Mesenchymal stem cell (in vitro differentiated cells and primary cell): ENCODE results near the gene UBE2E1.

ENCODE experiments used
- DNase-seq: peaks from one replicate; pipeline ENCODE4 v3.0.0-alpha.2; 2013
- H2AFZ ChIP-seq: one replicate; pipeline ENCODE4 v1.6.1; 2013; ENCODE audit warnings: low read depth, mild to moderate bottlenecking, control low read depth, inconsistent platforms, low read length, moderate library complexity
- H2AK5ac ChIP-seq: 2 replicates; pipeline ENCODE4 v1.6.1; 2013; ENCODE audit warnings: low read length, moderate library complexity, mild to moderate bottlenecking, inconsistent platforms; ENCODE audit not compliant: severe bottlenecking
- H2BK120ac ChIP-seq: one replicate; pipeline ENCODE4 v1.6.1; 2013; ENCODE audit warnings: low read depth, mild to moderate bottlenecking, inconsistent platforms, low read length, moderate library complexity
- H2BK12ac ChIP-seq, 2 experiments: one replicate each; pipeline ENCODE4 v1.6.1; 2013; ENCODE audit warnings: inconsistent platforms in 2 of 2, low read length in 2 of 2, mild to moderate bottlenecking in 2 of 2, moderate library complexity in 2 of 2, control low read depth in 1 of 2
- H2BK15ac ChIP-seq: one replicate; pipeline ENCODE4 v1.6.1; 2013; ENCODE audit warnings: mild to moderate bottlenecking, low read depth, inconsistent platforms; ENCODE audit not compliant: poor library complexity, severe bottlenecking
- H2BK5ac ChIP-seq: 2 replicates; pipeline ENCODE4 v1.6.1; 2013; ENCODE audit warnings: low read depth, mild to moderate bottlenecking, low read length, control low read depth, inconsistent platforms; ENCODE audit not compliant: poor library complexity, severe bottlenecking
- H3K14ac ChIP-seq, 2 experiments: one replicate each; pipeline ENCODE4 v1.6.1; 2013; ENCODE audit warnings: inconsistent platforms in 2 of 2, low read length in 2 of 2, control low read depth in 1 of 2, mild to moderate bottlenecking in 1 of 2, moderate library complexity in 1 of 2
- H3K18ac ChIP-seq, 2 experiments: one replicate each; pipeline ENCODE4 v1.6.1; 2013; ENCODE audit warnings: inconsistent platforms in 2 of 2, low read length in 2 of 2, control low read depth in 1 of 2, low read depth in 1 of 2, mild to moderate bottlenecking in 1 of 2
- H3K23ac ChIP-seq, 2 experiments: one replicate each; pipeline ENCODE4 v1.6.1; 2013; ENCODE audit warnings: inconsistent platforms in 2 of 2, low read length in 2 of 2, mild to moderate bottlenecking in 2 of 2, moderate library complexity in 2 of 2, control low read depth in 1 of 2
- H3K27ac ChIP-seq: 2 replicates; pipeline ENCODE4 v1.5.1; 2013; ENCODE audit warnings: mild to moderate bottlenecking, moderate library complexity, low read length, control low read depth, inconsistent platforms; ENCODE audit not compliant: poor library complexity, severe bottlenecking
- H3K27me3 ChIP-seq, 2 experiments: 2 replicates each; pipeline versions ENCODE4 v1.6.1 to v1.7.0; 2013; ENCODE audit warnings: low read length in 2 of 2, mild to moderate bottlenecking in 2 of 2, moderate library complexity in 2 of 2, control low read depth in 1 of 2, inconsistent platforms in 1 of 2; ENCODE audit not compliant: control insufficient read depth in 1 of 2, insufficient read depth in 1 of 2
- H3K36me3 ChIP-seq, 2 experiments: 2 replicates each; pipeline versions ENCODE4 v1.6.1 to v1.7.0; 2013; ENCODE audit warnings: low read length in 2 of 2, control low read depth in 1 of 2, inconsistent platforms in 1 of 2, low read depth in 1 of 2, mild to moderate bottlenecking in 1 of 2; ENCODE audit not compliant: insufficient read depth in 2 of 2, control insufficient read depth in 1 of 2
- H3K4ac ChIP-seq, 2 experiments: one replicate each; pipeline ENCODE4 v1.6.1; 2013; ENCODE audit warnings: inconsistent platforms in 2 of 2, low read length in 2 of 2, mild to moderate bottlenecking in 2 of 2, moderate library complexity in 2 of 2, control low read depth in 1 of 2, low read depth in 1 of 2
- H3K4me1 ChIP-seq: 2 replicates; pipeline ENCODE4 v1.6.1; 2013; ENCODE audit warnings: low read depth, low read length, control low read depth; ENCODE audit not compliant: control insufficient read depth, insufficient read depth
- H3K4me2 ChIP-seq: 2 replicates; pipeline ENCODE4 v1.6.1; 2013; ENCODE audit warnings: low read length, mild to moderate bottlenecking, inconsistent platforms; ENCODE audit not compliant: poor library complexity, severe bottlenecking
- H3K4me3 ChIP-seq, 2 experiments: 2 replicates each; pipeline versions ENCODE4 v1.5.1 to v1.7.0; 2013; ENCODE audit warnings: low read length in 2 of 2, mild to moderate bottlenecking in 2 of 2, control low read depth in 1 of 2, low read depth in 1 of 2; ENCODE audit not compliant: insufficient read depth in 1 of 2
- H3K79me1 ChIP-seq: replicated peaks from 2 replicates; pipeline ENCODE4 v1.6.1; 2013; ENCODE audit warnings: mild to moderate bottlenecking, control low read depth, low read length, inconsistent platforms; ENCODE audit not compliant: poor library complexity, severe bottlenecking
- H3K9ac ChIP-seq: 2 replicates; pipeline ENCODE4 v1.7.0; 2013; ENCODE audit warnings: mild to moderate bottlenecking, low read length, moderate library complexity
- H3K9me3 ChIP-seq: 2 replicates; pipeline ENCODE4 v1.7.0; 2013; ENCODE audit warnings: mild to moderate bottlenecking, low read length; ENCODE audit not compliant: control insufficient read depth
- H4K8ac ChIP-seq: one replicate; pipeline ENCODE4 v1.6.1; 2013; ENCODE audit warnings: inconsistent platforms, mild to moderate bottlenecking, low read length, moderate library complexity
- H4K91ac ChIP-seq: one replicate; pipeline ENCODE4 v1.6.1; 2013; ENCODE audit warnings: mild to moderate bottlenecking, low read length, inconsistent platforms
- WGBS: methylation state at CpG from one replicate; pipeline ENCODE4 v1.1.7; 2013; ENCODE audit warnings: mixed read lengths; 5-methylcytosine and 5-hydroxymethylcytosine counted together

The UBE2E1 gene

DNA sequence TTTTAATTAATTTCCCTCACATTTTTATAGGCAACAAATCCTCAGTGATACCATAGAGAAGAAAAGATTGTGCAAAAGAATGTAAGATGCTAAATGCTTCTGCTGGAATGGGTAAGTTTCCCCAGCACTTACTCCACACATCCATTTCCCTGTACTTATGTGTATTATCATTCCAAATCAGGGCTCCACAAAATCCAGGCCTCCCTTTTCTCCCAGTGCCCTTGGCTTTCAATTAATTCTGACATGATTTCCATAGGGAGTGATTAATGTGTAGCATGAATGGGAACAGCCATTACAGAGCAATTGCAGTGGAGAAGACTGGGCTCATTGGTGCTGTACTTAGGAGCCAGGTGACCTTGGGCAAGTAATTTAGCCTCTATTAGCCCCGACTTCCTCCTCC lies 41.3 kb upstream of the UBE2E1 start:
- Histone ChIP-seq H3K14ac (no peak overlapping the region), H2BK15ac (no peak overlapping the region), H3K4me3 (no peak overlapping the region), H4K91ac (no peak overlapping the region), H3K36me3 (no peaks in the 10 kb centered on the region), H3K4ac (no peak overlapping the region), H3K23ac (no peak overlapping the region), H2AK5ac (no peak overlapping the region), H2BK120ac (no peak overlapping the region), H3K79me1 (no peaks in the 10 kb centered on the region), H3K27me3 (no peaks in the 10 kb centered on the region), H3K27ac (no peak overlapping the region), H3K4me1 (peaks cover 2% of the 10 kb centered on the region), H2BK12ac (no peak overlapping the region), H3K4me2 (no peak overlapping the region), H2BK5ac (no peak overlapping the region), H4K8ac (no peak overlapping the region), H3K9me3 (no peaks in the 10 kb centered on the region), H3K18ac (no peak overlapping the region), H2AFZ (no peak overlapping the region), H3K9ac (no peak overlapping the region)
- no peak for DNase-seq
- WGBS = 92% methylated on average over 1 of the region's 1 CpG

- no peak overlapping the region for H3K9ac ChIP-seq
- H3K79me1 ChIP-seq = no peaks in the 10 kb centered on the region
- H3K4me3 ChIP-seq = no peak overlapping the region
- no peaks in the 10 kb centered on the region for H3K36me3 ChIP-seq
- peaks cover 2% of the 10 kb centered on the region for H3K4me1 ChIP-seq
- H3K14ac ChIP-seq = no peak overlapping the region
- DNase-seq = no peak
- H2BK15ac ChIP-seq = no peak overlapping the region
- H3K27me3 ChIP-seq = no peaks in the 10 kb centered on the region
- WGBS = 98% methylated on average over 2 of the region's 2 CpGs
- H2AK5ac ChIP-seq = no peak overlapping the region
- no peak overlapping the region for H3K27ac ChIP-seq
- no peak overlapping the region for H4K8ac ChIP-seq
- H2BK120ac ChIP-seq = no peak overlapping the region
- H4K91ac ChIP-seq = no peak overlapping the region
- no peak overlapping the region for H2BK5ac ChIP-seq
- H3K23ac ChIP-seq = no peak overlapping the region
- H3K4me2 ChIP-seq = no peak overlapping the region
- H2BK12ac ChIP-seq = no peak overlapping the region
- no peak overlapping the region for H3K4ac ChIP-seq
- H2AFZ ChIP-seq = no peak overlapping the region
- no peak overlapping the region for H3K18ac ChIP-seq
- no peaks in the 10 kb centered on the region for H3K9me3 ChIP-seq
Measured at GRCh38 chr3:23767546-23767945, 38.2 kb upstream of the UBE2E1 start.

GRCh38 chr3:23775254-23775909 lies 30.4 kb upstream of the UBE2E1 start:
- Histone ChIP-seq H4K8ac (no peak overlapping the region), H2BK15ac (no peak overlapping the region), H3K27ac (no peak overlapping the region), H3K9me3 (no peaks in the 10 kb centered on the region), H3K9ac (no peak overlapping the region), H3K14ac (no peak overlapping the region), H4K91ac (no peak overlapping the region), H3K27me3 (peaks cover 0 to 4% of the 10 kb centered on the region in 2 experiments), H3K23ac (no peak overlapping the region), H3K36me3 (no peaks in the 10 kb centered on the region), H2BK120ac (no peak overlapping the region), H3K18ac (peak overlapping the region in 1 of 2 experiments; percentile 46), H2BK12ac (no peak overlapping the region), H3K4me2 (no peak overlapping the region), H2AFZ (no peak overlapping the region), H2BK5ac (no peak overlapping the region), H3K4me3 (no peak overlapping the region), H2AK5ac (no peak overlapping the region), H3K4me1 (peaks cover 7% of the 10 kb centered on the region), H3K4ac (no peak overlapping the region), H3K79me1 (no peaks in the 10 kb centered on the region)
- 94% methylated on average over 13 of the region's 13 CpGs for WGBS
- no peak for DNase-seq

GRCh38 chr3:23776352-23776891 lies 29.3 kb upstream of the UBE2E1 start:
- no peak overlapping the region for H2AFZ ChIP-seq
- WGBS = 72% methylated on average over 6 of the region's 6 CpGs
- no peak overlapping the region for H2AK5ac ChIP-seq
- peak overlapping the region; percentile 20 to 81 for H3K4ac ChIP-seq
- H2BK12ac ChIP-seq = peak overlapping the region; percentile 88 to 92
- H4K8ac ChIP-seq = peak overlapping the region; percentile 59
- no peaks in the 10 kb centered on the region for H3K36me3 ChIP-seq
- H2BK15ac ChIP-seq = peak overlapping the region; percentile 6
- H3K9ac ChIP-seq = peak overlapping the region; percentile 70
- H3K4me3 ChIP-seq = no peak overlapping the region
- no peak overlapping the region for H2BK5ac ChIP-seq
- H3K14ac ChIP-seq = peak overlapping the region in 1 of 2 experiments; percentile 35
- H3K79me1 ChIP-seq = no peaks in the 10 kb centered on the region
- DNase-seq = peak; percentile 84
- H3K18ac ChIP-seq = peak overlapping the region; percentile 84 to 88
- no peak overlapping the region for H3K27ac ChIP-seq
- peak overlapping the region; percentile 71 for H2BK120ac ChIP-seq
- H3K4me1 ChIP-seq = peaks cover 7% of the 10 kb centered on the region
- no peak overlapping the region for H3K4me2 ChIP-seq
- peaks cover 0 to 4% of the 10 kb centered on the region in 2 experiments for H3K27me3 ChIP-seq
- H3K9me3 ChIP-seq = no peaks in the 10 kb centered on the region
- peak overlapping the region in 1 of 2 experiments; percentile 70 for H3K23ac ChIP-seq
- peak overlapping the region; percentile 58 for H4K91ac ChIP-seq
